ENCODE data around the gene CAMK2A. TPM values are rescaled to one million over a fixed set of nuclear protein-coding genes. Genes with fewer than 3 reads are reported as not detected.

Gene CAMK2A
- total and polyA plus RNA-seq, 2 of the 4 experiments (the other 2 are of a cell fraction), result 0.18 to 0.19 TPM

DNA sequence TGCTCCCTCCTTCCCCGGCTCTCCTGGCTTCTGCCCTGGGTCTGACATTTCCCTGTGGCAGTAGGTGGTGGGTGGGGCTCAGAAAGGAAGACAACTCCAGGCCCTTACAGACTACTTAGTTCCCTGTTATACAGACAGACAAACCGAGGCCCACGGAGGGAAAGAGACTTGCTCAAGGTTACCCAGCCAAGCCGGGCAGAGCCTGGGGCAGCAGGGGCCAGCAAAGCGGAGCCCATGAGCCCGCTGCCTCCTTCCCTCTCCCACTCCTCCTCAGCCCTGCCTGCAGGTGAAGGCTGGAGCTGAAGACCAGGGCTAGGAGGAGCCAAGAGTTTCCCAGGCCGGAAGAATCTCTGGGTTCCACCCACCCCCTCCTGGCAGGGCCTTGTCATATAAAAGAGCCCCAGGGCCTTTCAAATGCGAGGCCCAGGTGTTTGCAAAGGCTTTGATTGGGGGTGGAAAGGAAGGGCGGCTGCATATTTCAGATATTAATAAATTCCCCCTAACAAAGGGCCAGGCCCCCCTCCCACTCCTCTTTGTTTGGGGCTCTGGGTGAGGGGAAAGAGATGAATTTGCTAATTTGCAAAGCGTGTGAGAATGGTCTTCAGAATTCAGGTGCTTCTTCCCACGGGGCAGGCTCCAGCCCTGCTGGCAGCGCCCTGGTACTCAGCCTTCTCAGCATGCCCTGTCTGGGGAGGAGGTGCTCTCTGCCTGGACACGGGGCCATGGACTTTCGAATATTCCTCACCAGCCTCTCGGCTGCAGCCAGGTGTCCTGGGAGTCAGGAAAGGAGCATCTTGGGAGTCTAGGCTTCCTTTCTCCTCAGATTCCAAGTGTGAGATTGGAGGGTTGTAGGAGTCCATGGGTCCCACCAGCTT is 78.2 kb downstream of the CAMK2A start:
- H3K27ac ChIP-seq (ENCODE audit: insufficient read depth, low read length), result no peak overlapping the region
- H3K27me3 ChIP-seq (ENCODE audit: control insufficient read depth, insufficient read depth, low read length), result no peaks in the 10 kb centered on the region
- H2BK20ac ChIP-seq (ENCODE audit: low read depth, low read length), result no peak overlapping the region; the same call in 1 of the 2 replicates
- H2AK9ac ChIP-seq (replicated peaks; ENCODE audit: low read depth, low read length, poor library complexity), result no peak overlapping the region
- intact Hi-C loops (cut with micrococcal nuclease), result loop anchor here (10.0 kb wide), 1 partner anchor 177 kb away; no protein-coding TSS in a partner anchor
- H3K79me1 ChIP-seq (ENCODE audit: low read depth in 1 of 2, low read length in 2 of 2), result no peaks in the 10 kb centered on the region
- ChIA-PET POLR2A (ENCODE audit: unreplicated experiment) (no interaction called here), CTCF (no interaction called here)
- no peak overlapping the region for H4K5ac ChIP-seq (ENCODE audit: low read depth, low read length)
- dilution Hi-C loops (cut with HindIII; ENCODE audit: low sequenced_read_pairs, unreplicated experiment), result no loop called here
- H3K9me3 ChIP-seq (ENCODE audit: control insufficient read depth, insufficient read depth, low read length), result no peaks in the 10 kb centered on the region
- no peak overlapping the region for H3K18ac ChIP-seq (ENCODE audit: low read depth, low read length)
- no peak overlapping the region; the same call in 1 of the 2 replicates for H2BK120ac ChIP-seq (ENCODE audit: low read depth, low read length)
- no peak overlapping the region for H3K23ac ChIP-seq (ENCODE audit: low read depth, low read length)
- H3K36me3 ChIP-seq (ENCODE audit: control insufficient read depth, insufficient read depth, low read length), result no peaks in the 10 kb centered on the region
- H2AFZ ChIP-seq (replicated peaks; ENCODE audit: low read length, poor library complexity), result no peak overlapping the region
- H3K4me3 ChIP-seq (ENCODE audit: insufficient read depth, low read depth, low read length), result no peak overlapping the region
- peaks cover 6% of the 10 kb centered on the region; the same call in 1 of the 2 replicates for H3K9me1 ChIP-seq (ENCODE audit: insufficient read depth, low read length)
- H3K9ac ChIP-seq (ENCODE audit: low read depth, low read length), result no peak overlapping the region
- H4K20me1 ChIP-seq (ENCODE audit: insufficient read depth, low read length), result no peaks in the 10 kb centered on the region
- H3K14ac ChIP-seq (replicated peaks; ENCODE audit: low read depth, low read length), result no peak overlapping the region
- no TSS peak for BruUV-seq (replicated peaks)
- WGBS, 2 experiments (ENCODE audit: extremely low coverage in 2 of 2, insufficient read length in 1 of 2), result no CpG with 5 or more reads among the region's 15 CpGs
- no peak overlapping the region for H3K4me2 ChIP-seq (ENCODE audit: low read depth, low read length)
- H2BK5ac ChIP-seq (ENCODE audit: low read depth, low read length, poor library complexity, severe bottlenecking), result no peak overlapping the region
- peaks cover 11% of the 10 kb centered on the region for H3K4me1 ChIP-seq (ENCODE audit: control insufficient read depth, insufficient read depth, low read length)
- no peak overlapping the region for H2BK15ac ChIP-seq (ENCODE audit: low read depth, low read length)
- H2AK5ac ChIP-seq (ENCODE audit: low read depth, low read length), result 0 out of 2 replicates have a peak overlapping the region, but pooled peaks have one; percentile 21
- H4K91ac ChIP-seq (ENCODE audit: insufficient read depth, low read depth, low read length), result no peak overlapping the region
- H4K8ac ChIP-seq (ENCODE audit: low read depth in 2 of 2, low read length in 2 of 2), result no peak overlapping the region
- DNase-seq, result no peak
- in situ Hi-C loops (cut with MboI; ENCODE audit: low sequenced_read_pairs), result loop anchor here (5.0 to 25.0 kb wide), 4 partner anchors 84 to 574 kb away; partner anchors contain the start of genes HMGXB3 and TIGD6
- no peak overlapping the region for H3K56ac ChIP-seq (ENCODE audit: extremely low read depth, insufficient read depth, low read length)
- H3K4ac ChIP-seq (ENCODE audit: low read depth, low read length), result no peak overlapping the region; the same call in 1 of the 2 replicates
- no peak for ATAC-seq (ENCODE audit: low read depth)
- TF ChIP-seq POLR2A (IDR thresholded peaks at IDR 0.05; ENCODE audit: low read depth, low read length), result no peak
- TF ChIP-seq RAD21 (IDR thresholded peaks at IDR 0.05; ENCODE audit: low read length), result no peak
- TF ChIP-seq BHLHE40 (IDR thresholded peaks at IDR 0.05; ENCODE audit: low read depth, low read length), result no peak
- TF ChIP-seq, protein P1, sequence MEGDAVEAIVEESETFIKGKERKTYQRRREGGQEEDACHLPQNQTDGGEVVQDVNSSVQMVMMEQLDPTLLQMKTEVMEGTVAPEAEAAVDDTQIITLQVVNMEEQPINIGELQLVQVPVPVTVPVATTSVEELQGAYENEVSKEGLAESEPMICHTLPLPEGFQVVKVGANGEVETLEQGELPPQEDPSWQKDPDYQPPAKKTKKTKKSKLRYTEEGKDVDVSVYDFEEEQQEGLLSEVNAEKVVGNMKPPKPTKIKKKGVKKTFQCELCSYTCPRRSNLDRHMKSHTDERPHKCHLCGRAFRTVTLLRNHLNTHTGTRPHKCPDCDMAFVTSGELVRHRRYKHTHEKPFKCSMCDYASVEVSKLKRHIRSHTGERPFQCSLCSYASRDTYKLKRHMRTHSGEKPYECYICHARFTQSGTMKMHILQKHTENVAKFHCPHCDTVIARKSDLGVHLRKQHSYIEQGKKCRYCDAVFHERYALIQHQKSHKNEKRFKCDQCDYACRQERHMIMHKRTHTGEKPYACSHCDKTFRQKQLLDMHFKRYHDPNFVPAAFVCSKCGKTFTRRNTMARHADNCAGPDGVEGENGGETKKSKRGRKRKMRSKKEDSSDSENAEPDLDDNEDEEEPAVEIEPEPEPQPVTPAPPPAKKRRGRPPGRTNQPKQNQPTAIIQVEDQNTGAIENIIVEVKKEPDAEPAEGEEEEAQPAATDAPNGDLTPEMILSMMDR (conservative IDR thresholded peaks at IDR 0.05; ENCODE audit: low read depth, low read length), result no peak
- TF ChIP-seq MXI1 (IDR thresholded peaks at IDR 0.05; ENCODE audit: borderline replicate concordance, low read depth, low read length), result no peak
- no peak for TF ChIP-seq MAFK (IDR thresholded peaks at IDR 0.05; ENCODE audit: low read depth, low read length)
- TF ChIP-seq NFE2L2 (IDR thresholded peaks at IDR 0.05; ENCODE audit: low read depth, low read length), result no peak
- TF ChIP-seq RCOR1 (IDR thresholded peaks at IDR 0.05; ENCODE audit: insufficient replicate concordance, low read length), result no peak
- TF ChIP-seq SMC3 (IDR thresholded peaks at IDR 0.05; ENCODE audit: low read depth, low read length), result no peak
- no peak for TF ChIP-seq CEBPB (IDR thresholded peaks at IDR 0.05; ENCODE audit: low read depth, low read length)
- TF ChIP-seq, protein P2, sequence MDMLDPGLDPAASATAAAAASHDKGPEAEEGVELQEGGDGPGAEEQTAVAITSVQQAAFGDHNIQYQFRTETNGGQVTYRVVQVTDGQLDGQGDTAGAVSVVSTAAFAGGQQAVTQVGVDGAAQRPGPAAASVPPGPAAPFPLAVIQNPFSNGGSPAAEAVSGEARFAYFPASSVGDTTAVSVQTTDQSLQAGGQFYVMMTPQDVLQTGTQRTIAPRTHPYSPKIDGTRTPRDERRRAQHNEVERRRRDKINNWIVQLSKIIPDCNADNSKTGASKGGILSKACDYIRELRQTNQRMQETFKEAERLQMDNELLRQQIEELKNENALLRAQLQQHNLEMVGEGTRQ (IDR thresholded peaks at IDR 0.05; ENCODE audit: low read depth, low read length), result no peak
- TF ChIP-seq RFX5 (IDR thresholded peaks at IDR 0.05; ENCODE audit: low read depth, low read length), result no peak
- TF ChIP-seq CHD1 (IDR thresholded peaks at IDR 0.05; ENCODE audit: low read depth, low read length), result no peak
- TF ChIP-seq, protein P3, sequence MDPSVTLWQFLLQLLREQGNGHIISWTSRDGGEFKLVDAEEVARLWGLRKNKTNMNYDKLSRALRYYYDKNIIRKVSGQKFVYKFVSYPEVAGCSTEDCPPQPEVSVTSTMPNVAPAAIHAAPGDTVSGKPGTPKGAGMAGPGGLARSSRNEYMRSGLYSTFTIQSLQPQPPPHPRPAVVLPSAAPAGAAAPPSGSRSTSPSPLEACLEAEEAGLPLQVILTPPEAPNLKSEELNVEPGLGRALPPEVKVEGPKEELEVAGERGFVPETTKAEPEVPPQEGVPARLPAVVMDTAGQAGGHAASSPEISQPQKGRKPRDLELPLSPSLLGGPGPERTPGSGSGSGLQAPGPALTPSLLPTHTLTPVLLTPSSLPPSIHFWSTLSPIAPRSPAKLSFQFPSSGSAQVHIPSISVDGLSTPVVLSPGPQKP (IDR thresholded peaks at IDR 0.05; ENCODE audit: borderline replicate concordance, low read depth, low read length), result no peak
- no peak for TF ChIP-seq FOS (IDR thresholded peaks at IDR 0.05; ENCODE audit: low read depth, low read length)

Data from IMR-90 (cell line).